Measurements from ENCODE around the gene TMEM214. TPM values are rescaled to one million over a fixed set of nuclear protein-coding genes. Genes with fewer than 3 reads are reported as not detected.

Gene TMEM214
- total RNA-seq, 1 donor from 2014 or later, result 93.5 TPM

GRCh38 chr2:27009716-27010115 is 23.0 kb upstream of the TMEM214 start:
- peaks cover 16% of the 10 kb centered on the region for H3K4me1 Mint-ChIP-seq (ENCODE audit: low read depth, unreplicated experiment)
- no peaks in the 10 kb centered on the region for H3K9me3 Mint-ChIP-seq (ENCODE audit: unreplicated experiment)
- H3K36me3 ChIP-seq (ENCODE audit: insufficient read depth, low read length), result no peaks in the 10 kb centered on the region
- H4K20me1 ChIP-seq (ENCODE audit: insufficient read depth, low read length), result peaks cover 5% of the 10 kb centered on the region
- H2AFZ ChIP-seq (ENCODE audit: low read depth, low read length), result no peak overlapping the region
- H3K4me2 ChIP-seq (ENCODE audit: low read length), result no peak overlapping the region
- H3K9me3 ChIP-seq (ENCODE audit: insufficient read depth, low read depth, low read length), result no peaks in the 10 kb centered on the region
- no peak for TF ChIP-seq CTCF (IDR thresholded peaks at IDR 0.05; ENCODE audit: insufficient read depth, low read depth, low read length)
- TF ChIP-seq EZH2 (IDR thresholded peaks at IDR 0.05; ENCODE audit: insufficient read depth, low read length), result no peak
- H3K4me1 ChIP-seq (ENCODE audit: insufficient read depth, low read length), result peaks cover 7% of the 10 kb centered on the region
- peaks cover 9% of the 10 kb centered on the region for H3K36me3 Mint-ChIP-seq (ENCODE audit: low read depth, unreplicated experiment)
- H3K4me3 ChIP-seq (ENCODE audit: insufficient read depth, low read depth, low read length), result no peak overlapping the region
- no peak overlapping the region for H3K27ac ChIP-seq (ENCODE audit: low read depth, low read length)
- no peaks in the 10 kb centered on the region for H3K27me3 ChIP-seq (ENCODE audit: insufficient read depth, low read length)
- no peak for FAIRE-seq
- no peak overlapping the region for H3K4me3 Mint-ChIP-seq (ENCODE audit: unreplicated experiment)
- DNase-seq (ENCODE audit: low read depth), result no peak
- H3K27me3 Mint-ChIP-seq (ENCODE audit: low read depth, unreplicated experiment), result peaks cover 2% of the 10 kb centered on the region
- H3K9ac ChIP-seq (ENCODE audit: low read length), result no peak overlapping the region
- H3K27ac Mint-ChIP-seq (ENCODE audit: unreplicated experiment), result no peak overlapping the region
- no peaks in the 10 kb centered on the region for H3K79me2 ChIP-seq (ENCODE audit: insufficient read depth, low read length)

- Histone ChIP-seq H3K79me2 (ENCODE audit: insufficient read depth, low read length) (no peaks in the 10 kb centered on the region), H2AFZ (ENCODE audit: low read depth, low read length) (no peak overlapping the region), H3K27ac (ENCODE audit: low read depth, low read length) (no peak overlapping the region), H3K4me2 (ENCODE audit: low read length) (no peak overlapping the region), H3K4me3 (ENCODE audit: insufficient read depth, low read depth, low read length) (no peak overlapping the region), H3K27me3 (ENCODE audit: insufficient read depth, low read length) (no peaks in the 10 kb centered on the region), H3K9ac (ENCODE audit: low read length) (no peak overlapping the region), H3K36me3 (ENCODE audit: insufficient read depth, low read length) (no peaks in the 10 kb centered on the region), H3K4me1 (ENCODE audit: insufficient read depth, low read length) (peaks cover 7% of the 10 kb centered on the region), H3K9me3 (ENCODE audit: insufficient read depth, low read depth, low read length) (no peaks in the 10 kb centered on the region), H4K20me1 (ENCODE audit: insufficient read depth, low read length) (peaks cover 5% of the 10 kb centered on the region)
- Mint-ChIP-seq H3K27ac (ENCODE audit: unreplicated experiment) (no peak overlapping the region), H3K4me3 (ENCODE audit: unreplicated experiment) (no peak overlapping the region), H3K27me3 (ENCODE audit: low read depth, unreplicated experiment) (peaks cover 2% of the 10 kb centered on the region), H3K4me1 (ENCODE audit: low read depth, unreplicated experiment) (peaks cover 17% of the 10 kb centered on the region), H3K36me3 (ENCODE audit: low read depth, unreplicated experiment) (peaks cover 10% of the 10 kb centered on the region), H3K9me3 (ENCODE audit: unreplicated experiment) (no peaks in the 10 kb centered on the region)
- TF ChIP-seq CTCF (IDR thresholded peaks at IDR 0.05; ENCODE audit: insufficient read depth, low read depth, low read length) (no peak), EZH2 (IDR thresholded peaks at IDR 0.05; ENCODE audit: insufficient read depth, low read length) (no peak)
- no peak for FAIRE-seq
- no peak for DNase-seq (ENCODE audit: low read depth)
These were observed 22.6 kb upstream of the TMEM214 start for GRCh38 chr2:27010139-27010538.

- H3K4me1 ChIP-seq (ENCODE audit: insufficient read depth, low read length), result peaks cover 17% of the 10 kb centered on the region
- H3K27ac ChIP-seq (ENCODE audit: low read depth, low read length), result no peak overlapping the region
- H3K9me3 ChIP-seq (ENCODE audit: insufficient read depth, low read depth, low read length), result no peaks in the 10 kb centered on the region
- no peak overlapping the region for H3K9ac ChIP-seq (ENCODE audit: low read length)
- no peak for TF ChIP-seq EZH2 (IDR thresholded peaks at IDR 0.05; ENCODE audit: insufficient read depth, low read length)
- no peak for TF ChIP-seq CTCF (IDR thresholded peaks at IDR 0.05; ENCODE audit: insufficient read depth, low read depth, low read length)
- no peak for DNase-seq (ENCODE audit: low read depth)
- Mint-ChIP-seq H3K4me3 (ENCODE audit: unreplicated experiment) (no peak overlapping the region), H3K36me3 (ENCODE audit: low read depth, unreplicated experiment) (peaks cover 11% of the 10 kb centered on the region), H3K27ac (ENCODE audit: unreplicated experiment) (no peak overlapping the region), H3K27me3 (ENCODE audit: low read depth, unreplicated experiment) (peaks cover 6% of the 10 kb centered on the region), H3K9me3 (ENCODE audit: unreplicated experiment) (no peaks in the 10 kb centered on the region), H3K4me1 (ENCODE audit: low read depth, unreplicated experiment) (peaks cover 33% of the 10 kb centered on the region)
- FAIRE-seq, result no peak
- H3K27me3 ChIP-seq (ENCODE audit: insufficient read depth, low read length), result no peaks in the 10 kb centered on the region
- no peaks in the 10 kb centered on the region for H3K79me2 ChIP-seq (ENCODE audit: insufficient read depth, low read length)
- H4K20me1 ChIP-seq (ENCODE audit: insufficient read depth, low read length), result peaks cover 12% of the 10 kb centered on the region
- no peak overlapping the region for H3K4me2 ChIP-seq (ENCODE audit: low read length)
- H2AFZ ChIP-seq (ENCODE audit: low read depth, low read length), result no peak overlapping the region
- no peaks in the 10 kb centered on the region for H3K36me3 ChIP-seq (ENCODE audit: insufficient read depth, low read length)
- H3K4me3 ChIP-seq (ENCODE audit: insufficient read depth, low read depth, low read length), result no peak overlapping the region
These were observed 19.0 kb upstream of the TMEM214 start for GRCh38 chr2:27013738-27014137.
